GM18858 (cell line): ENCODE measurements around the gene WBP1L.
"Not testable (repeated sequence)": the region's sequence is repeated elsewhere in the genome, so short reads cannot be mapped to it uniquely, and the experiment has no call there.

Source experiments
- ATAC-seq: cut with Tn5 transposase; IDR thresholded peaks from one replicate; pipeline ENCODE4 v1.9.1; 2021; ENCODE audit not compliant: unreplicated experiment

The WBP1L gene

DNA sequence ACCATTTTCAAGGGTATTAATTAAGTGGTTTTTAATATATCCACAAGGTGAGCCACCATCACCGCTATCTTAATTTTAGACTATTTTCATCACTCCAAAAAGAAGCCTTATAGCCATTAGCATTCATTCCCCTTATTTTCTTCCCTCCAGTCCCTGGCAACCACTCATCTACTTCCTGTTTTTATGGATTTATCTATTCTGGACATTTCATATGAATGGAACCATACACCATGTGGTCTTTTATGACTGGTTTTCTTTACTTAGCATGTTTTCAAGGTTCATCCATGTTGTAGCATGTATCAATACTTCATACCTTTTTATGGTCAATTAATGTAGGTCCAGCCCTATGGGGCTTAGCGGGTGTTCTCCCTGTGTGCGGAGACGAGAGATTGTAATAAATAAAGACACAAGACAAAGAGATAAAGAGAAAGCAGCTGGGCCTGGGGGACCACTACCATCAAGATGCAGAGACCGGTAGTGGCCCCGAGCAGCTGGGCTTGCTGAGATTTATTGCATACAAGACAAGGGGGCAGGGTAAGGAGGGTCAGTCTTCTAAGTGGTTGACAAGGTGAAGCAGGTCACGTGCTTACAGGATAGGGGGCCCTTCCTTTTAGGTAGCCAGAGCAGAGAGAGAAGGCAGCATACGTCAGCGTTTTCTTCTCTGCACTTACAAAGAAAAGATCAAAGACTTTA lies 14.6 kb downstream of the WBP1L start:
- no peak for ATAC-seq

DNA sequence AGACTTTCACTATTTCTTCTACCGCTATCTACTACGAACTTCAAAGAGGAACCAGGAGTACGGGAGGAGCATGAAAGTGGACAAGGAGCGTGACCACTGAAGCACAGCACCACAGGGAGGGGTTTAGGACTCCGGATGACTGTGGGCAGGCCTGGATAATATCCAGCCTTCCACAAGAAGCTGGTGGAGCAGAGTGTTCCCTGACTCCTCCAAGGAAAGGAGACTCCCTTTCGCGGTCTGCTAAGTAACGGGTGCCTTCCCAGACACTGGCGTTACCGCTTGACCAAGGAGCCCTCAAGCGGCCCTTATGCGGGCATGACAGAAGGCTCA lies 15.2 kb downstream of the WBP1L start:
- ATAC-seq, result not testable (repeated sequence)

DNA sequence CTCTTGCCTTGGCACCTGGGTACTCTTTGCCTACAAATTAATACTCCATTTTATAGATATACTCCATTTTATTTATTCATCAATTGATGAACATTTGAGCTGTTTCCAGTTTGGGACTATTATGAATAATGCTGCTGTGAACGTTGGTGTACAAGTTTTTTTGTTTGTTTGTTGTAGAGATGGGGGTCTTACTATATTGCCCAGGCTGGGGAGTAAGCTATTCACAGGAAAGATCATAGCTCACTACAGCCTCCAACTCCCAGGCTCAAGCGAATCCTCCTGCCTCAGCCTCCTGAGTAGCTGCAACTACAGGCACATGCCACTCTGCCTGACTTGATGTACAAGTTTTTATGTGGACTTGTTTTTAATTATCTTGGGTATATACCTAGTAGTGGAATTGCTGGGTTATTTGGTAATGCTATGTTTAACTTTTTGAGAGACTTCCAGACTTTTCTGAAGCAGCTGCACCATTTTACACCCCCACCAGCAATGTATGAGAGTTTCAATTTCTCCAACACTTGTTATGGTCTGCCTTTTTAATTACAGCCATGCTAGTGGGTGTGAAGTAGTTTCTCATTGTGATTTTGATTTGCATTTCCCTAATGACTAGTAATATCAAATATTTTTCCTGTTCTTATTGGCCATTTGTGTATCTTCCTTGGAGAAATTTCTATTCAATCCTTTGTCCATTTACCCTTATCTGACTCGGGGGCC lies 15.9 kb downstream of the WBP1L start:
- ATAC-seq, result no peak

DNA sequence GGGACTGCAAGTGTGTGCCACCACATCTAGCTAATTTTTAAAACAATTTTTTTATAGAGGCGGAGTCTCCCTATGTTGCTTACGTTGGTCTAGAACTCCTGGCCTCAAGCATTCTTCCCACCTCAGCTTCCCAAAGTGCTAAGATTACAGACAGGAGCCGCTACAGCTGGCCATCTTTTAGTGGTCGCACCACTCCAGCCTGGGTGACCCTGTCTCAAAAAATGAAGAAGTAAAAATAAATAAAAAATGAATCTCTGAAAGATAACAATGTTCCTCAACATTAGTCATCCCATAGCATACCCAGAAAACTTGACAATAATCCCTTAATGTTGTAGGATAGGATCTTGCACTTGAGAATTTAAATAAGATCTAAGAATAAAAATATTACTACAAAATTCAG lies 18.2 kb downstream of the WBP1L start:
- no peak for ATAC-seq

DNA sequence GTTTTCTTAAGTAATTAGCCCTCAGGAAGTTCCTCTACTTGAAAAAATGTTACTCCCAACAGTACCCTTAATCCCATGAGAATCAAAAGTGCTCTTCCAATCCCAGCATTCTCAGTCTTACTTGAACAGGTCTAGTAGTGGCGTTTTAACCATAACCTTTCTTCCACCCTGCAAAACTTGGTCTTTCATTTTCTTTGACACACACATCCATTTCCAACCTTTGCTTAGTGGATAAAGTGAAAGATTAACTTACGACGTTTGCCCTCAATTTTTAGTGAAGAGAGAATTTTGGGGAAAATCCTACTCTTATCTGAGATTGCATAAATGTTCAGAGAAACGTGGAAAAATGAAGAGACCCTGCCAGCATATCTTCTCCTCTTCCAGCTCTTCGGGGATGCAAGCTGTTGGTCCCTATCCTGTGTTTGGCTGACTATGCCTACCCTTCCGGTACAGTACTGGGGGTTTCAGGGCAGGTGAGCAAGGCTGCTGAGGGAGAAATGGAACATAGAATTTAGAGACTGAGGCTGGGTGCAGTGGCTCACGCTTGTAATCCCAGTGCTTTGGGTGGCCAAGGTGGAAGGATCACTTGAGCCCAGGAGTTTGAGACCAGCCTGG lies 18.8 kb downstream of the WBP1L start:
- ATAC-seq, result no peak

DNA sequence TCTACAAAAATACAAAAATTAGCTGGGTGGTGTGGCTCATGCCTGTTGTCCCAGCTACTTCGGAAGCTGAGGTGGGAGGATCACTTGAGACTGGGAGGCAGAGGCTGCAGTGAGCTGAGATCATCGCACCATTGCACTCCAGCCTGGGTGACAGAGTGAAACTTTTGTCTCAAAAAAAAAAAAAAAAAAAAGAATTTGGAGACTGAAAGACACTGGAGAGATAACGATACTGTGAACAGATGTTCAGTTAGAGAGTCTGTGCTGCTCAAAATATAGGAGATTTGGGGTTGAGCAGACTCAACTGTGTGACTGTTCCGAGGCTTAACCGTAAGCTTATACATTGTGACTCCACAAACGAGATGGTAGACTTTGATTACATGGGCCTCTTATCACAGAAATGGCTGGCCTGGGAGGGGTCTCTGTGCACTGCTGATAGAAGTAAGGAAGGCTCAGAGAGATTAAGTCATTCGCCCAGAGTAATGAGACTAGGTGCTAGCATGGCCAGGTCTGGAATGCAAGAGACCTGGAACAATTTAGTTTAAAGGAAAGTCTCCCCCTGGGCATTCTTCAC lies 19.4 kb downstream of the WBP1L start:
- no peak for ATAC-seq

DNA sequence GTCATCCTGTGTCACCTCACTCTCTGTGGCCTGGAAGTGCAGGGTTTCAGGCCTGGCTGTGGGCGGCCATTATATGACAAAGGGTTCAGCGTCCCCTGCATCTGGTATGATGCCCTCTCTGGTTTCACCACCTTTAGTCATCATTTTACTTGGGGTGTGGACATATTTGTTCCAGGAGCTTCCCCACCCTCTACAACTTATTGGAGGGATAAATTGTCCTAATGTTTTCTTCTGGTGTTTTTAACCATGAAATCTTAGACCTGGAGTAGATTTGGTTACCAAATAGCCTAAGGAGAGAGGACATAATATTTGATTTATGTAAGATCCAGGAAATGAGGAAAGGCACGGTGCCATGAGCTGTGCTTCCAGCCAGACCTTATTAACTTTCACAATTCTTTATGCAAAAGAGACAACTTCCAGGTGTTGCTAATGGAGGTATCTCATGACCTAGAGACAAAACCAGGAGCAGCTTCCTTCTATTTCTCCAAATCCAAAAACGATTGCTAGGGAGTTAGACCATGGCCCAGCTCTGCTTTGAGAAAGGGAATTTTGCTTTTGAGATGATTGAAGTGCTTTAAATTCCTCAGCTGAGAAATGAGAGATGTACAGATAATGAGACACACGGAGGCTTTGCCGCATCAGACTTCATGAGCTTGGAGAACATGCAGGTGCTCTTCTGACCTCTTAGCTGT lies 20.9 kb downstream of the WBP1L start:
- ATAC-seq, result no peak

DNA sequence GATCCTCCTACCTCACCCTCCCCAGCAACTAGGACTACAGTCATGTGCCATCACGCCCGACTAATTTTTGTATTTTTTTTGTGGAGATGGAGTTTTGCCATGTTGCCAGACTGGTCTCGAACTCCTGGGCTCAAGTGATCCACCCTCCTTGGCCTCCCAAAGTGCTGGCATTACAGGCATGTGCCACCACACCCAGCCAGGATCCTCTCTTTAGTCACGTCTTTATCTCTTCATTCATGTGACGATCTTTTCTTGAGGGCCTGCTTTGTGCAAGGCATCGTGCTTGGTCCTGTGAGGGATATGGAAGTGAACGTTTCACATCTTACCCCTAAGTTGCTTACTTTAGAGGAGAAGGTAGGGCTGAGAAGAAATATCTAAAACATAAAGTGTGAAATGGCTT lies 21.6 kb downstream of the WBP1L start:
- no peak for ATAC-seq

DNA sequence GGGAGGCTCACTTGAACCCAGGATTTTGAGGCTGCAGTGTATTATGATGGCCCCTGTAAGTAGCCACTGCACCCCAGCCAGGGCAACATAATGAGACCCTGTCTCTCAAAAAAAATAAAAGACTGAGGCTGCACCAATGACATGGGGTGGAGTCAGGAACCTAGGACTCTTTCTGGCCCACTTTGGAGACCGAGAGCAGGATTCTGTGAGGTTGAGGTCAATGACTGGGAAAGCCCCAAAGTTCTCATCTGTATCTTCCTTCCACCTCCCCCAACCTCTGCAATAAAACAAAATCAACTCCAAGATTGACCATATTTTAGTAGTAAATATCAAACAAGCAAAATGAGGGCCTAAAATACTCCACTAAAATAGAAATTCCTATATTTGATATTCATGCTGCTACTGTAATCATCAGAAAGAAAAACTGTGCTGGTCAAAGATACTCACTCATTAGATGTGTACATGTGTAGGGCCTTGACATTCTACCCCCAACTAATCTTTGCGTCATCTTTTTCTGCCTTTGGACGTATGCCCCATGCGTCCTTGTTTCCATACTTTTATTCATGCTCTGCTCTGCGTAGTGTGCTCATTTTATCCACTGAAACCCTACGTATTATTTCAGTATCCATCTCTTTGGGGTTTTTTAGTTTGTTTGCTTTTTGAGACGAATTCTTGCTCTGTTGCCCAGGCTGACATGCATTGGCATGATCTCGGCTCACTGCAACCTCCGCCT lies 23.8 kb downstream of the WBP1L start:
- no peak for ATAC-seq

DNA sequence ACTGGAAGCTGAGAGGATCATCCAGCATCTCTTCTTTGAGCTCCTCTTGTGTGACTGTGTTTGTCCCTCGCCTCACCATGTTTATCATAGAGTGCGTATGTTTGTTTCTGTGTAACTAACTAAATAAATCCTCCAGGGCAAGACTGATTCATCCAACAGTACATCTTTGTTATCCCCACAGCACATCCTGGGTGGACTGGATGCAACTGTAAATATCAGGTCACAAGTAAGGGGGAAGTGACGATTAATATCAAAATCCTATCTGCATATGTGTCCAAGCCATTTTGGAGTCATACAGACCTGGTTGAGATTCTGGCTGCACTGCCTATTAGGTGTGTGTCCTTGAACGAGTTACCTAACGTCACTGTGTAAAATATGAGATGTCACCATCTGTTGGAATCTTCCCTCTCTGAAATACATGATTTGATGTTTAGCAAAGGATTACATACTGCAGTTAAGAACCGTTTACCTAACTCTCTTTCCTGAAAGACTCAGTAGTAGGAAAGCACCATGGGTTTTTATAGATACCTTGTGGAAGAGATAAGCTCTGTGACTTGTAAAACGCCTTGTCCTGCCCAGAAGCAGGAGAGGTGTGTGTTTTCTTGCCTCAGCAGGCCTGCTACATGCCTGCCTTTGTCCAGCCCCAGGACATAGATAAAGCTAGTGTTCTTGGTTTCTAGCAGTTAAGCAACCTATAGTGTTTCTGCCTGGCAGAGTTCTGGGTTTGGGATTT lies 25.8 kb downstream of the WBP1L start:
- ATAC-seq, result no peak

DNA sequence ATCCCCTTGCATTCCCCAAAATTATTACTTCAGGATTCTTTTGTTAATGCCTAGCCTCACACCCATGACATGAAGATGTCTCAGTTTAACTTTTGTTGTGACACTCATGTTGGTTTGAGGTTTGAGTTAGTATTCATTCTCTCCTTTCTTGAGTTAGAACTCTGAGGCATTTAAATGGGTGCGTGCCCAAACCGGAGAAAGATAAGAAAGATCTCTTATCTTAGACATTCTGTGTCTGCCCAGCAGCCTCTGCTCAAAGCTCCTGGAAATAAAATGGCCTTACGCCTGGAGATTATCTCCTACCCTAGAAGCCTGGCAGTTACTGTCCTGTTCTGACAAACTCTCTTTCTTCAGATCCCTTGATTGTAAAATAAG lies 26.3 kb downstream of the WBP1L start:
- ATAC-seq, result no peak

DNA sequence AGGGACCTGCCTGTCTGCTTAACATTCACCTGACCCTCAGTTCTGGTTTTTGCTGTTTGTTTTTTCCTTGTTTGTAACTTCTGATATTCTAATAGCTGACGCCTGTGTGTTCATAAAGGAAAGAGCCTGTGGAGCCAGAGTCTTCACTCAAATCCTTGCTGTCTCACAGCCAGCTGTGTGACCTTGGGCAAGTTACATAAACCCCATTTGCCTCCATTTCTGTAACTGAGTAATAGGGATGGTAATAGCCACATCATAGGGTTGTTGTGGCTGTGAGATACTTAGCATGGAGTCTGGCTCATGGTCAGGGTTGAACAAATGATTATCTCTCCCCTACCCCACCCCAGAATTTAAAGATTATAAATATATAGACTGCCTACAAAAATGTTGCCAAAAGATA lies 27.0 kb downstream of the WBP1L start:
- ATAC-seq, result no peak

DNA sequence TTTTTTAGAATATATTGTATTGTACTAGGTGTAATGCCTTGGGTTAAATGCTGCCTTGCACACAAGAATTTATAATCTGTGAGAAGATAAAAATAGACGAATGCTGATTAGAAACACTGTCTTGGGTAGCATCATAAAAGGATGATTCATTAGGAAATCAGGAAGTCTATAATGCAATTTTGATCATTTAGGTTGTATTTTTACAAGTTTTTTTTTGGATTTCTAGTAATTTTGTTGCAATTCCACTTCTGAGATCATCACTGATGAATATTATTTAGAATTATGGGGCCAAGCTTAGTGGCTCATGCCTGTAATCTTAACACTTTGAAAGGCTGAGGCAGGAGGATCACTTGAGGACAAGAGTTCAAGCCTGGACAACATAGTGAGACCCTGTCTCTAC lies 29.6 kb downstream of the WBP1L start:
- ATAC-seq, result no peak

DNA sequence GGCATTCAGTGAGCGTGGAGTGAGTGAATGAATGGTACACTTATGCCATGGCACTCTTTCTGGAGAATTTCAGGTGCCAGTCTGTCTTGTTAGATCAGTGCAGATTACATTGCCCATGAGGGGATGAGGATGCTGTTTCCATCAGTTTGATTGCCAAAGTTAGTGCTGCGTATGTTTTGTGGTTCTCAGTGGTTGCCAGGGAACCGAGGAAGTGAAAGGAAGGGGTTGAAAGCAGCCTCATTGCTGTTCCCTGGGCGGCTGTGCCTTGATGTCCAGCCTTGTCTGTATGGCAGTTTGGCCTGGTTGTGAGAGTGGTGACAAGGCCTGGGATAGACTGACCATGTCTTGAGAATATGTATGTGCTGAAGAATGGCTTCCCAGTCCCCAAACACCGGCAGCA lies 30.2 kb downstream of the WBP1L start:
- ATAC-seq, result no peak

DNA sequence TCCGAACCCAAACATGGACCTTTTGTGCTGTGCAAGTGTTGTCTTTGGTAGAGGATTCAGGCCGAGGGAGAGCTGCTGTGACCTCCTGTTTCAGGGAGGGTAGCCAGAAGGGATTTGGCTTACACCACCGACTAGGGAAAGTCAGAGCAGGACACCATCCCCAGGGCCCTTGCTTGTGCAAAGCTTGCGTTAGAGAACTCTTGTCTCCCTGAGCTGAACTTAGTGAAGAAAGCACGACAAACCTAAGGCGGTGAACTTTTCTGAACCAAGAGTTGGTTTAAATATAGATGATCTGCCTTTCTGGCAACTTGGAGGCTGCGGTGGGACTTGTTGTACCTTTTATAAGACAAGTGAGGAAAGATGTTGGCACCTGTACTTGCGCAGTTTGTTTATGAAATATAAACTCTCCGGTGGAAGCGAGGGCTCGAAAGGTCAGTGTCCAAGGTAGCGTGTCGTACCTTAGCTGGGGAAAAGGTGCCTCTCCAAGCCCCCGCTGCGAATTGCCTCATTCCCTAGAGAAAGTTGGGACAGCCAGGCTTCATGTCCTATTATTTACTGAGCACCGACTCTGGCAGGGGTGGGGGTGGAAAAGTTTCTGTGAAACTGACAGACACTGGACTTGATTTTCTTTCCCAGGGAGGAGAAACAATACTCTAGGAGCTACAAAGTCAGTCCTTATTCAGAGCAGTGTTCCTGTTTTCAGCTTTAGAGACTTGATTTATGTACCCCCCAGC lies 31.6 kb downstream of the WBP1L start:
- no peak for ATAC-seq

DNA sequence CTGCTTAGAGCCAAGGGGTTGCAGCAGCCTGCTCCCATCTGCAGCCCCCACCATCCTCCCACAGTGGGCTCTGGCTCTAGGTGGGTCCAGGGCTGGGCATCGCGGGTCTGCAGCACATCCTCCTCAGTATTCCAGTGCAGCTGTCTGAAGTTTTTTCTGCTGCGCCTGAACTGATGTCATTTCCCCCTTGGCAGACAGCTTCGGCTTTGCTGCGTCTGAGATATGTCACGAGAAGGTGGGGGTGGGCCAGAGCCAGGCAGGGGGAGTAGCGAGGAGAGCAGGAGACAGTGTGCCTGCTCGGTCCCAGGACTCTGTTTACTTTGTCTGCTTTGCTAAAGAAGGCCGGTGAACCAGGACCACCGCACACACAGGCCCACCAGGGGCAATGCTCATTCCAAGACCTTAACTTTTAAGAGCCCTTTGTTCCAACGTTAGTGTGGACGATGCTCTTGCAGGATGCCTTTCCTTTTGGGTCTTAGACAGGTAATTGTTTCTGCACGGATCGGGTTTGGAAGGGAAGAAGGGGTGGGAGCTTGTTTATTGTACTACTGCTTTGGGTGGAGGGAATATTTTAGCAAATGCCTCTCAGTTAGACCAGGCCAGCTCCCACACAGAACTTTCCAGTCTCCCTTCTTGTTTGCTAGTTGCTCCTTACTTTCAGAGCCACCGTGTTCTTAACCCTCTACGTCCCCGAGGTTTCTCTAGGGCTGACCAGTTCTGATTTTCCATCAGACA lies 32.4 kb downstream of the WBP1L start:
- no peak for ATAC-seq

DNA sequence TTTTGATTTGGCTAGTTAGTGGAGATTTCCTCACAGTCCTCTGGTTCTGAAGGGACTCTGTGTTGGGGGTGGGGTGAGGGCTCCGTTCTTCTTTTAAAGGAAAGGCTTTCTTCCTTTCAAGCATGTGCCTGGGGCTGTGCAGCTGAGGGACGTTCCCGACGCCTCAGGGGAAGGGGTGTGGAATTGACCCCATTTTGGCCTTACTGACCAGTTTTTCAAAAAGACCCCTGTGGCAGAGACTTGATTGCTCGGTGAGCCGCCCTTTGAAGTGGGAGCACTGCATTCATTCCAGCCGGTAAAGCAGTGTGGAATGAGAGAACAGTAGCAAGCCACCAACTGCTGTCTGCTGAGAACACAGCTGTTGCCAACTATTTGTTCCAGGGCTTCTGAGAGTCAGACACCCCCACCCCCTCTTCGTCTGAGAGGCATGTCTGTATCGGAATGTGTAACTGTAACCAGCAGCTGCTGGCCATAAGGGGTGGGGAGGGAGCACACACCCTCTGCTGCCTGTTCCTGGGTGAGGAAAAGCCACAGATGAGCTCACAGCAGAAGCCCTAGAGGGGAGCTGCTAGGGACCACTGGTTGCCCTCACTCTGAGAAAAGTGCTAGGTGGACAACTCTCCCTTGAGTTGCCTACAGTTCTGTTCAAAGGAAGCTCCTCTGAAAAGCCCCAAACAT lies 33.2 kb downstream of the WBP1L start:
- ATAC-seq, result no peak

DNA sequence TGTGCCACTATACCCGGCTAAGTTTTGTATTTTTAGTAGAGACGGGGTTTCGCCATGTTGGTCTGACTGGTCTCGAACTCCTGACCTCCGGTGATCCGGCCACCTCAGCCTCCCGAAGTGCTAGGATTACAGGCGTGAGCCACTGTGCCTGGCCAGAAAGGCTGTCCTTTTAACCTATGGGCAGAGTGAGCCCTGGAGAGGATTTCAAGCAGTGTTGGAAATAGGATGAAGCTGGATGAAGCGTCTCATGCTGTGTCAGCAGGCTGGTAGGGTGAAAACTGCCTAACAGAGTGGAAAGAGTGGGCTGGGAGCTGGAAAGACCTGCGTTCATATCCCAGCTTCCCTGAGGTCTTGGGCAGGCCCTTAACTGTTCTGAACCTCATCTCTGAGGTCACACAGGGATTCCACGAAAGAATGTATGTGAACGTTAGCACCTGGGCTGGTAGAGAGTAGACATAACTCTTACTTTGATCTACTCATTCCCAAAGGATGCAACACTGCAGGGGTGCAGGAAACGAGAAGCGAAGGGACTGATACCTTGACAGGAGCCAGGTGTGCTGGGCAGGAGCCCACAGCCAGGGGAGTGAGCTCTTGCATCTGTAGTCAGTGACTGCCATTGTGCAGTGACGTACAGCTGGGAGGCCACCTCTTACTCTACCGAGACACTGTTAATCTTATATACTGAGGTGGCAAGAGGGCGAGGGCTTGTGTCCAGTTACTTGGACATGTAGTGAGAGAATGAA lies 34.1 kb downstream of the WBP1L start:
- no peak for ATAC-seq
